Liver (tissue), 3 donors: ENCODE results near the gene CASP10.

Source experiments
- ATF3 ChIP-seq: IDR thresholded peaks from 2 replicates; pipeline ENCODE4 v1.6.1; 2016; ENCODE audit warnings: antibody characterized with exemption
- EGR1 ChIP-seq, 2 donors: IDR thresholded peaks; 2 replicates each; pipeline ENCODE4 v1.6.1; 2016 to 2018; ENCODE audit warnings: antibody characterized with exemption in 2 of 2, low read depth in 2 of 2
- FOXA1 ChIP-seq: IDR thresholded peaks from 2 replicates; pipeline ENCODE4 v1.6.1; 2016; ENCODE audit warnings: antibody characterized with exemption
- GABPA ChIP-seq, 2 donors: IDR thresholded peaks in 1 of 2; conservative IDR thresholded peaks in 1 of 2; 2 replicates each; pipeline ENCODE4 v1.6.1; 2016; ENCODE audit warnings: antibody characterized with exemption in 2 of 2, mild to moderate bottlenecking in 1 of 2, moderate library complexity in 1 of 2
- REST ChIP-seq: IDR thresholded peaks from 2 replicates; pipeline ENCODE4 v1.6.1; 2016; ENCODE audit warnings: antibody characterized with exemption, mild to moderate bottlenecking
- SP1 ChIP-seq: IDR thresholded peaks from 2 replicates; pipeline ENCODE4 v1.6.1; 2018; ENCODE audit warnings: antibody characterized with exemption, mild to moderate bottlenecking
- TAF1 ChIP-seq: conservative IDR thresholded peaks from 2 replicates; pipeline ENCODE4 v1.6.1; 2016; ENCODE audit warnings: antibody characterized with exemption, mild to moderate bottlenecking
- YY1 ChIP-seq: IDR thresholded peaks from 2 replicates; pipeline ENCODE4 v1.6.1; 2016; ENCODE audit warnings: antibody characterized with exemption, mild to moderate bottlenecking
- ZBTB33 ChIP-seq: IDR thresholded peaks from 2 replicates; pipeline ENCODE4 v1.6.1; 2016; ENCODE audit warnings: antibody characterized with exemption
- TF ChIP-seq, protein P1 (sequence below): fragments of 150-350 bp; IDR thresholded peaks from 2 replicates; pipeline ENCODE4 v1.5.1; 2017; ENCODE audit warnings: improper control_type of control experiment, low read depth, low read length; ENCODE audit not compliant: missing input control
- TF ChIP-seq, protein P2 (sequence below): IDR thresholded peaks from 2 replicates; pipeline ENCODE4 v1.6.1; 2016; ENCODE audit warnings: antibody characterized with exemption
- donor health status: healthy.
- donor health status: healthy.

GRCh38 chr2:201228912-201229290 lies 46.0 kb downstream of the CASP10 start:
- TF ChIP-seq, protein P1, sequence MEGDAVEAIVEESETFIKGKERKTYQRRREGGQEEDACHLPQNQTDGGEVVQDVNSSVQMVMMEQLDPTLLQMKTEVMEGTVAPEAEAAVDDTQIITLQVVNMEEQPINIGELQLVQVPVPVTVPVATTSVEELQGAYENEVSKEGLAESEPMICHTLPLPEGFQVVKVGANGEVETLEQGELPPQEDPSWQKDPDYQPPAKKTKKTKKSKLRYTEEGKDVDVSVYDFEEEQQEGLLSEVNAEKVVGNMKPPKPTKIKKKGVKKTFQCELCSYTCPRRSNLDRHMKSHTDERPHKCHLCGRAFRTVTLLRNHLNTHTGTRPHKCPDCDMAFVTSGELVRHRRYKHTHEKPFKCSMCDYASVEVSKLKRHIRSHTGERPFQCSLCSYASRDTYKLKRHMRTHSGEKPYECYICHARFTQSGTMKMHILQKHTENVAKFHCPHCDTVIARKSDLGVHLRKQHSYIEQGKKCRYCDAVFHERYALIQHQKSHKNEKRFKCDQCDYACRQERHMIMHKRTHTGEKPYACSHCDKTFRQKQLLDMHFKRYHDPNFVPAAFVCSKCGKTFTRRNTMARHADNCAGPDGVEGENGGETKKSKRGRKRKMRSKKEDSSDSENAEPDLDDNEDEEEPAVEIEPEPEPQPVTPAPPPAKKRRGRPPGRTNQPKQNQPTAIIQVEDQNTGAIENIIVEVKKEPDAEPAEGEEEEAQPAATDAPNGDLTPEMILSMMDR: no peak
- no peak for TF ChIP-seq FOXA1
- TF ChIP-seq ATF3: no peak
- TF ChIP-seq SP1: no peak
- no peak for TF ChIP-seq TAF1
- TF ChIP-seq YY1: no peak
- TF ChIP-seq EGR1 (IDR thresholded peaks at IDR 0.05; ENCODE audit: low read depth in 2 of 2): no peak
- TF ChIP-seq ZBTB33: no peak
- TF ChIP-seq, protein P2, sequence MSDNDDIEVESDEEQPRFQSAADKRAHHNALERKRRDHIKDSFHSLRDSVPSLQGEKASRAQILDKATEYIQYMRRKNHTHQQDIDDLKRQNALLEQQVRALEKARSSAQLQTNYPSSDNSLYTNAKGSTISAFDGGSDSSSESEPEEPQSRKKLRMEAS: no peak
- TF ChIP-seq REST: no peak
- TF ChIP-seq GABPA (IDR thresholded peaks at IDR 0.05 in 1 of 2, conservative IDR thresholded peaks at IDR 0.05 in 1 of 2): no peak
